Thymus (tissue), 11 donors: ENCODE data around the gene IFRD1. TPM values are rescaled to one million over a fixed set of nuclear protein-coding genes. Genes with fewer than 3 reads are reported as not detected.
"Not testable (repeated sequence)": the region's sequence is repeated elsewhere in the genome, so short reads cannot be mapped to it uniquely, and the experiment has no call there.

Experiments used
- DNase-seq, 9 donors: peaks; one replicate each; pipeline ENCODE4 v3.0.0-alpha.2; 2013; ENCODE audit warnings: low spot score in 9 of 9, low read depth in 6 of 9, missing footprints in 1 of 9
- H3K27ac ChIP-seq, 2 donors: one replicate each; pipeline ENCODE4 v1.5.1; 2013; ENCODE audit warnings: control low read depth in 1 of 2, low read depth in 1 of 2, low read length in 1 of 2, mild to moderate bottlenecking in 1 of 2, moderate library complexity in 1 of 2
- H3K27me3 ChIP-seq, 2 donors: one replicate each; pipeline ENCODE4 v1.5.1; 2013; ENCODE audit warnings: low read length in 1 of 2; ENCODE audit not compliant: control insufficient read depth in 2 of 2, insufficient read depth in 1 of 2
- H3K36me3 ChIP-seq, 2 donors: one replicate each; pipeline ENCODE4 v1.5.1; 2013; ENCODE audit warnings: low read length in 1 of 2, mild to moderate bottlenecking in 1 of 2, moderate library complexity in 1 of 2; ENCODE audit not compliant: control insufficient read depth in 2 of 2, insufficient read depth in 2 of 2
- H3K4me1 ChIP-seq, 2 donors: one replicate each; pipeline ENCODE4 v1.5.1; 2013; ENCODE audit warnings: low read length in 2 of 2; ENCODE audit not compliant: control insufficient read depth in 2 of 2, insufficient read depth in 2 of 2
- H3K4me3 ChIP-seq, 2 donors: one replicate each; pipeline ENCODE4 v1.5.1; 2013; ENCODE audit warnings: low read length in 2 of 2, control low read depth in 1 of 2, mild to moderate bottlenecking in 1 of 2
- H3K9me3 ChIP-seq, 2 donors: one replicate each; pipeline ENCODE4 v1.5.1; 2013; ENCODE audit warnings: low read length in 1 of 2, mild to moderate bottlenecking in 1 of 2; ENCODE audit not compliant: control insufficient read depth in 2 of 2, insufficient read depth in 1 of 2
- WGBS: extraction: QIAGEN DNeasy Blood & Tissue Kit; methylation state at CpG from one replicate; pipeline ENCODE4 v1.1.7; 2013; 5-methylcytosine and 5-hydroxymethylcytosine counted together
- polyA plus RNA-seq: library from polyadenylated mRNA; stranded (reverse); fragments of 200-250 nt; gene quantifications from one replicate; pipeline ENCODE4 v1.2.3, GENCODE V29; 2013
- total RNA-seq: library from RNA; stranded (reverse); fragments of 120-200 nt; gene quantifications from one replicate; pipeline ENCODE4 v1.2.4, GENCODE V29; 2013
- donor health status: healthy.

Gene IFRD1
- total and polyA plus RNA-seq, 2 donors, result 23.2 to 63.0 TPM

DNA sequence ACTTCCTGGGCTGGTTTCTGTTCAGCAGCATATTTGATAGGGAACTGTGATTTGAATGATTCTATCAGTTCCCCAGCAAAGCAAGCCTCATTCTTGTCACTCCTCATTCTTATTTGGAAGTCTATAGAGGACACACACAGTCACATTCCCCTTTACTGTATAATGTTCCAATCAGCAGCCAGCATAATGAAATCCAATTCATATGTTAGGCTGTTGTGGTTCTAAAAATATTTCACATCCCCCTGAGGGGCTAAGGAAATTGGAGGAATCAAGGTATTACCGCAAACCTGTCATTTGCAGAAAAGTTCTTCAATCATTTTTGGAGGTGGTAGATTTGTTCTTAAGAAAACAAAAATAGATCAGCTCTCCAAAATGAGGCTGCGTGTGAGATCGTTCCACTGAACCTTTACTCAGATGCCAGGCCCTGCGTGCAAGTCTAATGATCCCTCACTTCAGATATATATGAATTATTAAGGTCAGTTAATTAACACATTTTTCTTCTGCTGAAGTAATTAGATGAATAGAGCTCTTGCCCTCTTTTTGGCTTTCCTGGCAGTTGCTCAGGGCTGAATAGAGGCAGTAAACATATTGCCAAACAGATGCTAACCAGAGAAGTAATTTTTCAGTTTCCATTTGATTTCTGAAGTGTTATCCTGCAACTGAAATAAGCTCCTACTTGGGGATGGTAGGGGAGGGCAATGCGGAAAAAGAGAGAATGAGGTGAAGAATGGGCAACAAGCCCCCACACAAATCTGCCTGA, 62.4 kb downstream of the IFRD1 start:
- over 99% methylated on average over 5 of the region's 5 CpGs for WGBS
- H3K27ac ChIP-seq, result no peak overlapping the region
- H3K27me3 ChIP-seq, result no peaks in the 10 kb centered on the region
- H3K4me1 ChIP-seq, result no peaks in the 10 kb centered on the region
- no peak overlapping the region for H3K4me3 ChIP-seq
- no peaks in the 10 kb centered on the region for H3K9me3 ChIP-seq
- H3K36me3 ChIP-seq, result no peaks in the 10 kb centered on the region
- no peak for DNase-seq

DNA sequence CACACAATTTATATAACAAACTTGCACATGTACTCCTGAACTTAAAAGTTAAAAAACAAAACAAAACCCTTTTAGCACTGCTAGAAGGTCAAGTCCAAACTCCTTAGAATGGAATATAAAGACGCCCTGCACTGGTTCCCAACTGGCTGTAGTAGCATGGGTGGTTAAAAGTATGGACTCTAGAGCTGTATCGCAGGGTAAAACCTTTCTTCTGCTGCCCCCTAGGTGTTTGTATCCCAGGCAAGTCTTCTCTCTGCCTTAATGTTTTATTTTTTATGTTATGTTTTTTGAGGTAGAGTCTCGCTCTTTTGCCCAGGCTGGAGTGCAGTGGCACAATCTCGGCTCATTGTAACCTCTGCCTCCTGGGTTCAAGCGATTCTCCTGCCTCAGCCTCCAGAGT, 65.7 kb downstream of the IFRD1 start:
- Histone ChIP-seq H3K9me3 (no peaks in the 10 kb centered on the region), H3K27ac (no peak overlapping the region), H3K27me3 (no peaks in the 10 kb centered on the region), H3K4me1 (no peaks in the 10 kb centered on the region), H3K4me3 (no peak overlapping the region), H3K36me3 (no peaks in the 10 kb centered on the region)
- no peak for DNase-seq
- 97% methylated on average over 5 of the region's 5 CpGs for WGBS

DNA sequence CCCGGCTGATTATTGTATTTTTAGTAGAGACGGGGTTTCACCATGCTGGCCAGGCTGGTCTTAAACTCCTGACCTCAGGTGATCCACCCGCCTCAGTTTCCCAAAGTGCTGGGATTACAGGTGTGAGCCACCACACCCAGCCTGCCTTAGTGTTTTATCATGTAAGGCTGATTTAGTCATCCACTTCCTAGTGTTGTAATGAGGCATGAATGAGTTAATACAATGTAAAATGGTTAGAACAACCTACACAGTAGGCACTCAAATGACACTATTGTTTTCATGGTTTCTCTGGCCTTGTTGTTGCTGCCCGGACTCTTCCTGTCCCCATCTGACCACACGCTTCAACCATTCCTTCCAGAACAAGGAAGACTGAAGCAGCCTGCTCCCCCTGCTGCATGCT, 66.2 kb downstream of the IFRD1 start:
- H3K4me3 ChIP-seq, H3K9me3 ChIP-seq, H3K4me1 ChIP-seq, H3K27ac ChIP-seq, DNase-seq, H3K27me3 ChIP-seq, H3K36me3 ChIP-seq: not testable (repeated sequence)
- WGBS, result 85% methylated on average over 5 of the region's 5 CpGs

DNA sequence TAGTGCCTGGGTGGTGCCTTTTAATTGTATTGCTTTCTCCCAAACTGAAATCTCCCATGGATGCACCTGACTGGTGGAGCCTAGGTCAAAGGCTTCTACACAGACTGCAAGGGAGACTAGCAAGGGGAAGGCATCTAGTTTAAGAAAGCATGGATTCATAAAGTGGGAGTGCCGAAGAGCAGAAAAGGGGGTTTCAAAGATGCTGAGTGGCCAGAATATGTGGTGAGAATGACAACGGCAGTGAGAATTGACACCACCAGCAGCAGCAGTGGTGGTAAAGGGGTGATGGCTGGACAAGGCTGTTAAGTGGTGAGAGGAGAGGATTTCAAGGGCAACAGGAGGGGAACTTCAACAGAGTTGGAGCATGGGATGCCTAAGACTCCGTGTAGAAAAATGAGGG, 67.2 kb downstream of the IFRD1 start:
- Histone ChIP-seq H3K27ac (no peak overlapping the region), H3K4me1 (no peaks in the 10 kb centered on the region), H3K27me3 (no peaks in the 10 kb centered on the region), H3K9me3 (no peaks in the 10 kb centered on the region), H3K36me3 (no peaks in the 10 kb centered on the region), H3K4me3 (no peak overlapping the region)
- 94% methylated on average over 3 of the region's 3 CpGs for WGBS
- DNase-seq, result no peak

DNA sequence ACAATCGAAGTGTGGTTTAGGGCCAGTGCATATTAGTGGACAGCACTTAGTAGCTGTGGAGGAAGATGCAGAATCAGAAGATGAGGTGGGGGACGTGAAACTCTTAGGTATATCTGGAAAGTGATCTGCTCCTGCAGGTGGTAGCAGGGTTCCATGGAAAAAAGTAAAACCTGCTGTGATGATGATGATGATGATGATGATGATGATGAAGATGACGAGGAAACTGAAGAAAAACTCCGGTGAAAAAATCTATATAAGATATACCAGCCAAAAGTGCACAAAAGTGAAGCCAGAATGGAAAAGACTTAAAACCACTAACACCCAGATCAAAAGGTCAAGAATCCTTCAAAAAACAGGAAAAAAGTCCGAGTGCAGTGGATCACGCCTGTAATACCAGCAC, 70.5 kb downstream of the IFRD1 start:
- H3K9me3 ChIP-seq, result no peaks in the 10 kb centered on the region
- H3K27me3 ChIP-seq, result no peaks in the 10 kb centered on the region
- WGBS, result 86% methylated on average over 6 of the region's 6 CpGs
- H3K36me3 ChIP-seq, result no peaks in the 10 kb centered on the region
- H3K4me1 ChIP-seq, result no peaks in the 10 kb centered on the region
- no peak overlapping the region for H3K4me3 ChIP-seq
- H3K27ac ChIP-seq, result no peak overlapping the region
- no peak for DNase-seq

DNA sequence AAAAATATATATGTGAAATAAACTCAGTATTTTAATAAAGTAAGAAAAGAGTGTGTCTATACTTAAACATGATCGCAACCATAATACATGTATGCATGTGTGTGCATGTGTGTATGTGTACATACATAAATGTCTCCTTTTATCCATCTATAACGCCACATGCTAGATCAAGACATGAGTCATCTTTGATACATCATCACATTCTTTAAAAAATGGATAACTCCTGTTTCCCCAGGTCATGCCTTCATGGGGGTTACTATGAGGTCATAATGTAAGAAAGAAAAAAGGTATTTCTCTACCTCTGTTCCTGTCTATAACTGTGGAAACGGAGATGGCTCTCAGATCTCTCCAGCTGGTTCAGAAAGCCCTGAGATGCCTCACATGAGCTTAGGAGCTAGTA, 71.7 kb downstream of the IFRD1 start:
- no peaks in the 10 kb centered on the region for H3K9me3 ChIP-seq
- WGBS, result 94% methylated on average over 3 of the region's 3 CpGs
- no peaks in the 10 kb centered on the region for H3K27me3 ChIP-seq
- H3K27ac ChIP-seq, result no peak overlapping the region
- no peaks in the 10 kb centered on the region for H3K4me1 ChIP-seq
- no peaks in the 10 kb centered on the region for H3K36me3 ChIP-seq
- no peak for DNase-seq
- H3K4me3 ChIP-seq, result no peak overlapping the region

DNA sequence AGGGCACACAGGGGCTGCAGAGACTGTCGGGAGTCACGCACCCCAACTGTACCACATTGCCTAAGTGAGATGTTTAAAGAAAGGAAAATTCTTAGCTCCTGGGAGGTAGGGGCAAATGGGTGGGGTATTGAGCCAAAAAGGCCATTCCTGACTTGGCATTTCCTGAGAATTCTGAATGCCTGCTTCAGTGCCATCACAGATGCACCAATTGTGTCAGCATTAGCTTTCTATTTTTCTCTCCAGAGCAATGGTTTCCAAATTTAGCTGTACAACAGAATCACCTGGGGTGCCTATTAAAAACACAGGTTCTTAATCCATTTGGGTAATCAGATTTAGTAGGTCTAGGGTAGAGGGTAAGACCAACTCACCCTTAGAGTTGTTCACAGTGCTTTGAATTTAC, 73.6 kb downstream of the IFRD1 start:
- Histone ChIP-seq H3K9me3 (no peaks in the 10 kb centered on the region), H3K27ac (no peak overlapping the region), H3K4me1 (no peaks in the 10 kb centered on the region), H3K36me3 (no peaks in the 10 kb centered on the region), H3K27me3 (no peaks in the 10 kb centered on the region), H3K4me3 (no peak overlapping the region)
- DNase-seq, result no peak
- WGBS, result 98% methylated on average over 2 of the region's 2 CpGs

Other genes with a start within 250 kb of the IFRD1 start
- 3.5 TPM for gene DOCK4, start 244.1 kb upstream of the IFRD1 start, total RNA-seq
- 4.7 TPM for gene DOCK4, start 244.1 kb upstream of the IFRD1 start, polyA plus RNA-seq
- 32.3 TPM for gene ZNF277, start 243.8 kb upstream of the IFRD1 start, total RNA-seq
- 29.7 TPM for gene ZNF277, start 243.8 kb upstream of the IFRD1 start, polyA plus RNA-seq
- 0.42 TPM for gene LSMEM1, start 30.5 kb downstream of the IFRD1 start, total RNA-seq
- 4.3 TPM for gene LSMEM1, start 30.5 kb downstream of the IFRD1 start, polyA plus RNA-seq